ENCODE data around the gene DLX6.

DLX6 gene

DNA sequence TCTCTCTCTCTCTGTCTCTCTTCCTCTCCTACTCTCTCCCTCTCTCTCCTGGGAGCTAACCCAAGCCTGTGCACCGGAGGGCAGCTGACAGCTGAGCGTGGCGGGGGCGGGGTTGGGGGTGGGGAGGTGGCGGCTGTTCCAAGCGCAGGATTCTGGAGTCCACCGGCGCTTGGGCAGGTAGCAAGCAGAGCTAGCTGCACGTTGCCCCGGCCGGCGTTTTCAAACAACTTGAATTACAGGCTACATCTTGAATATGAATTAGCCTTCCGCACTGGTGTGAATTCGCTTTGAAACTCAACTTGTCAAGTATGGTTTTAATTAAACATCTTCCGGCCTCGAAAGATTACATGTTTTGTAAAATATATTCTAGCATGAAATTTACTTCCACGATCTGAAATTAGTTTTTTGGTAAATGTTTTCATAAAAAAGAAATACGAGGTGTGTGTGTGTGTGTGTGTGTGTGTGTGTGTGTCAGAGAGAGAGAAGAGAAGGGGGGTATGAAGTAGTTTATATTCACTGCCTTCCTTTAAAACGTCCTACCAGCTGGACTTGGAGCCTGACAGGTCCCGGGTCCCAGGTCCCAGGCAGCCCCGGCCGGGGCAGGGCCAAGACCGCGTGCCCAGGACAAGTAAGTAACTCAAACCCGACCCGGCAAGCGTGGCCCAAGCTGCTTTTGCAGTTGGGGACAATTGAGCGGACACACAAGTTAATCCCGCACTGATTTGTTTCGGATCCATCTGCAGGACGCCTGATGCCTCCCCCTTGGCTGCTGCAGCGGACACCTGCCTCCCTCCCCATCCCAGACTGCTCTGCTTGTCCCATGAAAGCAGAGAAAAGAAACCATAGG, 9.0 kb upstream of the DLX6 start:
- DNase-seq: no peak

DNA sequence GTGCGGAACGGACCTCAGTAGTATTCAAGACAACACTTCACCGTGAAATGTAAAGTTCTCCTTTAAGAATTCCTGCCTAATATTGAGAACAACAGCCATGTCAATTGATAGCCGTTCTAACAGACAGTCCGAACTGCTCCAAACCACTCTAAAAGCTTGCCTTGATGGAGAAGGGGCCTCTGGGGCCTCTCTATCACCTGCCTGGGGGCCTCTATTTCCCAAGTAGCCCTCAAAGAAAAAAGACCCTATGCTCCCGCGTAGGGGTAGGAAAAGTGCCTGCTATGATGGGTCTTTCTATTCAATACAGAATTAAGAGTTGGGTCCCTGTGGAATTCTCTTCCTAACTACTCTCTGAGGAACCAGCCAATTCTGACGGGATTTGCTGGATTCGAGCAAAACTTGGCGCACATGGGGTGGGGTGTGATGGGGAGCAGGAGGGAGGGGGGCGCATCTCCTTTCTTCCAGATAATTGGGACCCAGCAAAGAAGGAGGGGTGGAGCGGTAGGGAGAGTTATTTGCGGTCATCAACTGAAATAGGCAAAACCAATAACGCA, 8.3 kb upstream of the DLX6 start:
- DNase-seq: no peak

DNA sequence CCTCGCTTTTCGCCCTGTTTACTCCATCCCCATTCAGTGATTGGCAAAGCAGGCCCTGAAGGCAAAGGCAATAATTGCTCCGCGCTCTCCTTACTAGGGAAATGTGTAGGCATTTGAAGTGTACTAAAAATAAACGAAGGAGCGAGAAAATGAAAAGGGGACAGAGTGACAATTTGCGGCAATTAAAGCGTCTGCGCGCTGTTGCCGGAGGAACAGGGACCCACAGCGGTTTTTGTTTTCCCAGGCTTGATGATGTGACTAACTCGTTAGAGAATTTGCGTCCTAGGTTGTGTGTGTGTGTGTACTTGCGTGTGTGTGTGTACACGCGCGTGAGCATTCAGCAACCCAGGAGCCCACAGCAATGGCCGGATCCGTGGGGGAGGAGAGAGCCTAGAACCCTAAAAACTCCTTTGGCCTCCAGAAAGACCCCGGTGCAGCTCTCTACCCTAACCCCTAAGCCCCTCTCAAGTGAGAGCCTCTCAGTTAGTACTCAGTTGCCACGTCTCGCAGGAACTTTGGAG, 7.8 kb upstream of the DLX6 start:
- no peak for DNase-seq

DNA sequence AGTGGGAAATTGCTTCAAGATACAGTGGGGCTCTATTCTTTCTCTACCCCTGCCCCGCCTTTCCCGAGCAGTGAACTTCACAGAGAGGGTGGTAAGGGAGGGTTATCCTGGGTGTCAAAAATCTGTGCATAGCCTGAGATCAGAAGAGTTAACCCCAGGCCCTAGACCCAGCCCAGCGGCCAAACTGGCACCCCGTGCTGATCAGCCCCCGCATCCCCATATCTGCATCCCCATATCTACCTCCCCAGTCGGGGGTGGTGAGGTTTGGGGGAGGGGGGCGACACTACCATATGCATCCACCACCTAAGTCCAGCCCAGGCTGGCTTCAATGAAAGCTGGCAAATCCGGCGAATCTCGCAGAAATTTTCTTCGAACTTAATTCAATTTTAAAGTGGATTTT, 7.0 kb upstream of the DLX6 start:
- no peak for DNase-seq

DNA sequence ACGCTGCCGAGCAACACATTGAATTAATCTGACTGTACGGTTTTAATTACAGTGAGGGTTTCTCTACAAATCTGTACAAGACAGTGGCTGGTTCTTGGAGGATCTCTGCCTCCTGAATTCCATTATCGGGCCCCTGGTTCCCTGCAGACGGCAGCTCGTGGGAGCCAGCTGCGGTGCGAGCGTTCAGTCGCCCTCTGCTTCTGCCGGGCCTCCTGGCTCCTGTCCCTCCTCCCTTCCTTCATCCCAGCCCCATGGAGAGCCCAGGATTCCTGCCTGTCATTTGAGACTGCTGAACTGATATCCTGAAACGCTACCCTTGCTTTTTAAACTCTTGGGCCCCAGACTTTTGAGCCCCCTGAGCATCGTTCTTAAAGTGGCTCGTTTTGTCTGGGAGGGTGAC, 6.6 kb upstream of the DLX6 start:
- DNase-seq: no peak

DNA sequence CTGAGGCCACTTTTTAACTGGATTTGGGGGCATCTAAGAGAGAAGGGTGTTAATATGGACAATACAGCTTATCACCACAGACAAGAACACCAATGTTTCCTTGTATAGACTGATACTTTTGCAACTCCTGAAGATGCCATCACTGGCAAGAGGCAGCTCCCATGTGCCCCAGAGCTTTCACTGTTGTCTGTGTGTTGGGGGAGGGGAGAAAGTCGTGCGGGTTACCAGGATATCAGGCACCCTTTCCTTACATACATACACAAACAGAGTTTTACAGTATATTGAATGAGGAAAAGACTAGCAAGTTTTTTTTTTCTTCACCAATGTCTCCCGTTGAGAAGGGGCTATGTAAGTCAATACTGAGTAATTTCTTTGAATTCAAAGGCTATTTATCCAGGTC, 4.1 kb upstream of the DLX6 start:
- no peak for DNase-seq

DNA sequence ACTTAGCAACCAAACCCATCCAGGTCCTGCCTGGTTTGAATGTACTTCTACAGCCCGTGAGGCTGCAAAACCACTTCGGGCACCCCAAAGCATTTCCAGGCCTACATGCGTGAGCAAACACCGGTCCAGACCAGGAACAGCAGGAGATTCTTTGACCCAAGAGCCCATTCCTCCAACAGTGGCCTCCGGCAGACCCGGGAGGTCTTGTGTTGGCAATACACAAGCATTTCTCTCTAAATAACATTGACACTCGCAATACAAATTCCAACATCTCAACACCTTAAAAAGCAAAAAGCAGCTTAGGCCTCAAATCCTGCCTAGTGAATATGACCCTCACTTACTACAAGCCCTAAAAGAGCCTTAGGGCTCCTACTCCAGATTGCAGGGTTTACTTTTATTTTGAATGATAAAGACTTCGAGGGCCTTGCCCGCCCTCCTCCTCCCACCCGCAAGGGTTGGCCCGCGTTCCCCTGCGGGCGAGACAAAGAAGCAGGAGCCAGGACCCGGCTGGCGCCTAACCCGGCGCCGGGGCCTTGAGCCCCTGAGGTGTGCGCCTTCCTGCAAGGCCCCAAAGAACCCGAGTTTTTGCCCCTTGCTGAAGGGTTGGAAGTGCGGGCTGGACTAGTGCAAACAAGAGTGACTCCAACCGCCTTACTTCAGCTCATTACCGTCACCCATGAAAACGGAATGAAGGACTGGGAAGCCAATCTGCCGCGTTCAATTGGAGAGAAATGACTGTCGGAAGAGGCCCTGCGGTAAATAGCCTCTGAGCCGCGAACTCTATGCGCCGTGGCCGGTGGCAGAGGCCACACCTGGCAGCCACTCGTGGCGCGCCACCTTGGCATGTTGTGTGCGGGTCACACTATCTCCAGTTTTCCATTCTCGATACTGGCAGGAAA, 3.4 kb upstream of the DLX6 start:
- DNase-seq: no peak

DNA sequence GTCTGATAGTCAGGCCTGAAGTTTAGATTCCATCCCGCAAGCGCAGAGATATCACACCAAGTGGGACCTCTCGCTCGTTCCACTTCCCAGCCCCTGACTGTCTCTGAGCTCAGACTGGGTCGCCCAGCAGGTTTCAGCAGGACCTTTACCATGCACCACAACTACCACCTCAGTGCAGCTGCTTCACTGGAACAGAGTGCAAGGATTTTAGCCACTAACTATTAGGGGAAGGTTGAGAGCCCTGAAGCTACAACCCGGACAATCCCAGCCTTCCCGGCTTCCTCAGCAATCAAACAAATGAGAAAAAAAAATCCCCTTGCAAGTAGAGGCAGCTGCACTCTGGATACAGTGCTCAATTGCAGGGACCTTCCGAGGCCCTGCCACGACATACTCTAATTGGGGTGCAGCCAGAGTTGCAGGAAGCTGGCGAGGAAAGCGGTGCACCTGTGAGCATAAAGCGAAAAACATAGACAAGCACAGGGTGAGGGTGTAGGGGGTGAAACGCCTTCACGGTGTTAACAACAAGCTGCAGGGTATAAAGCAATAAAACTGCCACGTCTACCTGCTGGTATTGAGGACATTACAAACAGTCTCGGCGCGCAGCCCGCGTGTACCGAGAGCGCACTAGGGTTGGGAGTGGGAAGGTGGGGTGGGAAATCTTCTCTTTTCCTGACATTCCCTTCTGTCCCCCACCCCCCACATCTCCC, 2.6 kb upstream of the DLX6 start:
- no peak for DNase-seq

DNA sequence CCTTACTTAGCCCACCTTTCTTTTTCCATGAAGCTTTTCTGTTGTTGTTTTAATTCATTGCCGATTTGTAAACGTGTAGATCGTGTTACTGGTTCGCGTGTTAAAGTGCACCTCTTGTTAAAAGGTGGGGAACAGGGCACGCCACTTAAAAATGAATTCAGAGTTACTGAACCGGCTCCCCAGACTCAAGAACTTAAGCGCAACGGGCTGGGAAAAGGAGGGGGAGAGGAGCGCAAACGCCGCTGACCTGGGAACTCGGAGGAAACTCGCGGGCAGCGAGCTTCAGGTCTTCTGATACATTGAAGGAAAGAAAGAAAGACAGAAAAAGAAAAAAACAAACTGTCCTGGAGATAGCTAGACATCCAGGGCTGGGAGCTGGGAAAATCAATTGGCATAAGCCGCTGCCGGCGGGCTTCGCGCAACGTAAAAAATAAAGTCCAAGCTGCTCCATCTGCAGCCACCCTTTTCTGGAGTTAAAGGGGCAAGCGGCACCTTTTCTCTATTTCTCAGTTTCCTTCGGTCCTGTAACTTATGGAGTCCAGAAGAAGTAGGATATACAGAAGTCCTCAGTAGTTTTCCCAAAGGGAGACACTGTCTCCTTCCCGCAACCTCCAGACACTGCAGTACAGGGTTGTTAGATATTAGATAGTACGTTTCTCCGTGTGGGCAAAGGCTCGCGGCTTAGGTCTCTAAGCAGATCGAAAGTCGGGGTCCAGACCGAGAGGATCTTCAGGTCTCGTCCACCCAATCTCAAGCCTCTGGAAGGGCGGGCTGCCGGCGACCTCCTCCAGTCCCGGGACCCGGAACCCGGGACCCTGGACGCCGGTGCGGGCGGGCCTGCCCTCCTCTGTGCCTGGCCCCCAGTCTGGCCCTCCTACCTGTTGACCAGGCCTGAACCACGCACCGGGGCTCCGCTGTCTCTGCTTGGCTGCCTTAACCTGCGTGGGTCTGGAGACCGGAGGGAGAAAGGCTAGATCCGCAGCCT, 1.8 kb upstream of the DLX6 start:
- no peak for DNase-seq

DNA sequence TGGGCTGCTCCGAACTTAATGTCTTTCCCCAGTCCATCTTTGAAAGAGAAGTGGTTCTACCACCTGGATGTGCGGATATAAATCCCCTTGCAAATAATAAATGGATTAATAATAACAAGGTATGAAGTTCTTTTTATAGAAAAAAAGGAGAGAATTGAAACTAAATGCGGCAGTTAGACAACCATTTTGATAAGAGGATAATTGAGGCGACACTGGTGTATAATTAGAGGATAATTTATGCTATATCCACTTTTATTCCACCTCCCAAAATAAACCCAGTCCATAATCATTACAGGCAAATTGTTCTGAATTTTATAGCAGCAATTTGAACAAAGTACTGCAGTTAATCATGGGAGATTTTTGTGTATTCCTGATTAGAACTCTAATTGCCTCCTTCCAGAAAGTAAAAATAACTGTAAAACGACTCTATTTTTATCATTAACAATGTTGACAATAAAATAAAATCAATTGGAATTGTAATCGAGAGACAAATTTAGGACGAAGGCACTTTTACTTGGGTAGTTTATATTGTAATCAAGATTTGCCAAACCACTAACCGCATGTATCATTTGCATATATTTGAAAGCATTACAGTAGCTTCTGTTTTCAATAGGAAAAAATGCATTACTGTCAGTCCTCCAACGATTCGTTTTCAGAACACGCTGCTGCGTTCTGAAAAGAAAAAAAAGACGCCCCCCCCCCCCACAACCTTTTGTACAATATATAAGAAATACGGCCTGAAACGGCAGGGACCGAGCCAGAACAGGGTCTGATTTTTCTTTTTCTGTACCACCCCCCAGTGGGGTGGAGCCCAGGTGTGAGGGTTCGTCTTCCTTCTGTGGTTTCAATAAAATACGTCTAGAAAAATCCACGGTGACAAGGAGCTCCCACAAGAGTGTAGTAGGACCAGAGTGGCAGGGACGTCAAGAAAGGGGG, 838 bp upstream of the DLX6 start:
- DNase-seq: no peak

DNA sequence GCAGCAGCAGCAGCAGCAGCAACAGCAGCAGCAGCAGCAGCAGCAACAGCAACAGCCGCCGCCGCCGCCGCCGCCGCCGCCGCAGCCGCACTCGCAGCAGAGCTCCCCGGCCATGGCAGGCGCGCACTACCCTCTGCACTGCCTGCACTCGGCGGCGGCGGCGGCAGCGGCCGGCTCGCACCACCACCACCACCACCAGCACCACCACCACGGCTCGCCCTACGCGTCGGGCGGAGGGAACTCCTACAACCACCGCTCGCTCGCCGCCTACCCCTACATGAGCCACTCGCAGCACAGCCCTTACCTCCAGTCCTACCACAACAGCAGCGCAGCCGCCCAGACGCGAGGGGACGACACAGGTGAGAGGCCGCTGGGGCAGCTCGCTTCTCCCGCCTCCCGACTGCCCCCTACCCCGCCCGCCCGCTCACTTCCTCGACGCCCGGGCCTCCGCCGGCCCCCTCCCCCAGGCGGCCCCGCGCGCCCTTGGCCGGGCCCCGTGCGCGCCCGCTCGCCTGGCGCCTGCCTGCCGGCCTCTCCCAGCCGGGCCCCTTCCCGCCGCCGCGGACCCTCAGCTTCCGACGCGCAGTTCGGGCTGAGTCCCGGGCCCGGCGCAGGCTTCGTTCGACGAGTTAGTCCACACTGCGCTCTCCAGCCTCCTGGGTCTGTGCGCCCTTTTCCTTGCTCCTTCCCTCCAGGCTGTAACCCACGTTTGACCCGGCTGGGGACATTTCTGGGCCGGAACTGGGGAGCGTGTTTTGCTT, 882 bp downstream of the DLX6 start:
- no peak for DNase-seq

DNA sequence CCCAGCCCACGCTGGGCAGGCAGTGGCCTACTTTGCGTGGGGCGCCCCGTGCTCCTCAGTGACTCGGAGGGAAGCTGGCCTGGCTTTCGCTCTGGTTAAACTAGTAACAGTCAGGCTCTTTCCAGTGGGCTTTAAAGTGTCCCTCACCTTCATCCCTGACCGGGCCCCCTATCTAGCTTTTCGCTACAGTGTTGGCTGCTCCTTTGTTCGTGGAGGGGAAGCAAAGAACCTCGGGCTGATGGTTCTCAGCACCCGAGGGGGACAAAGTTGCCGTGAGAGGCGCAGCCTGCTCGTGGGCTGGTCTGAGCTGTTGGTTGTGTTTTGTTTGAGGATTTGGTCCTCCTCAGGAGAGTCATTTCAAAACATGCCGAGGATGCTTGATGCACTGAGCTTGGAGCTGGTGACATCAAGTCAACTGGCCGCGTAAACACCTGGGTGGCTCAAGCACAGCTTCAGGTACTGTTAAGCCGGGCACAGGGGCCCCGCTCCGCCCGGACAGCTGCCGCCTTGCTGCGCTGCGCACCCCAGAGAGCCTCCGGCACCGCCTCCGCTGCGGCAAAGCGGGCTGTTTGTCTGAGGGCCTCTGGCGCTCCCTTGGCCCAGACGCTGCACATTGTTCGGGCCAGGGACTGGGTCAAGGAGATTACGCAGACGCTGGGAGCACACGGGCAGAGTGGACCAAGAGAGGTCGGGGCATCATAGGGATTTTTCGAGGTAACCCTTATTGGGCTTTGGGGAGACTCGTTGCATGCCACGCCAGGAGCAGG, 1.6 kb downstream of the DLX6 start:
- DNase-seq: no peak

DNA sequence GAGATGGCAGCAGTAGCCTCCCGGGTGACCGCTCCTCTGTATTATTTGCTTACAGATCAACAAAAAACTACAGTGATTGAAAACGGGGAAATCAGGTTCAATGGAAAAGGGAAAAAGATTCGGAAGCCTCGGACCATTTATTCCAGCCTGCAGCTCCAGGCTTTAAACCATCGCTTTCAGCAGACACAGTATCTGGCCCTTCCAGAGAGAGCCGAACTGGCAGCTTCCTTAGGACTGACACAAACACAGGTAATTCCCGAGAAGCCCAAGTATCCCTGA, 2.2 kb downstream of the DLX6 start:
- DNase-seq: no peak

DNA sequence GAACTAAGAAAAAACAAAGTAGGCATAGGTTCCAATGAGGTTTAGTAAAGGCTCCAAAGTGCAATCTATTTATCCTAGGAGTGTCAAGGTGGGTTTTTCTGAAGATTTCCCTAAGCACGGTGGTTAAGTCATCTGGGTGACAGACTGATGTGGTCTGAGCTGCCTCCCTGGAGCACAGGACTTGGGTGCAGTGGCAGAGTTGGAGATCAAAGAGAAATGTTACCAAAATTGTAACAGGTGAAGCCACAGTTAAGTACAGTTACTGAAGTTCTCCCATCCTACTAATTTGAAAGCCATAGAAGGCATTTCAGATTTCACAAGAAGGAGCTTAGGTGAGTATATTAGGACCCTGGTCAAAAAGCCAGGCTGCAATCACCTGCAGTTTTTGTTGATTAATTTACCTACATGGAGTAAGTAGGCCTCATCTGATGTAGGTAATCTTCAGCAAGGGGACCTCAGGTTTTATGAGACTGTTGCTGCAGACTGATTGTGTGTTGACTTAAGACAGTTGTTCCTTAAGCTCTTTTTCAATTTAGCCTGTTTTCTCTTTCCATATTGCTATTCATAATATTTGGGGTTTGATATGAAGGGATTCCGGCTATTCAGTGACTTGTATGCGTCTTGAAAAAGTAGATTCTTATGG, 3.0 kb downstream of the DLX6 start:
- no peak for DNase-seq

DNA sequence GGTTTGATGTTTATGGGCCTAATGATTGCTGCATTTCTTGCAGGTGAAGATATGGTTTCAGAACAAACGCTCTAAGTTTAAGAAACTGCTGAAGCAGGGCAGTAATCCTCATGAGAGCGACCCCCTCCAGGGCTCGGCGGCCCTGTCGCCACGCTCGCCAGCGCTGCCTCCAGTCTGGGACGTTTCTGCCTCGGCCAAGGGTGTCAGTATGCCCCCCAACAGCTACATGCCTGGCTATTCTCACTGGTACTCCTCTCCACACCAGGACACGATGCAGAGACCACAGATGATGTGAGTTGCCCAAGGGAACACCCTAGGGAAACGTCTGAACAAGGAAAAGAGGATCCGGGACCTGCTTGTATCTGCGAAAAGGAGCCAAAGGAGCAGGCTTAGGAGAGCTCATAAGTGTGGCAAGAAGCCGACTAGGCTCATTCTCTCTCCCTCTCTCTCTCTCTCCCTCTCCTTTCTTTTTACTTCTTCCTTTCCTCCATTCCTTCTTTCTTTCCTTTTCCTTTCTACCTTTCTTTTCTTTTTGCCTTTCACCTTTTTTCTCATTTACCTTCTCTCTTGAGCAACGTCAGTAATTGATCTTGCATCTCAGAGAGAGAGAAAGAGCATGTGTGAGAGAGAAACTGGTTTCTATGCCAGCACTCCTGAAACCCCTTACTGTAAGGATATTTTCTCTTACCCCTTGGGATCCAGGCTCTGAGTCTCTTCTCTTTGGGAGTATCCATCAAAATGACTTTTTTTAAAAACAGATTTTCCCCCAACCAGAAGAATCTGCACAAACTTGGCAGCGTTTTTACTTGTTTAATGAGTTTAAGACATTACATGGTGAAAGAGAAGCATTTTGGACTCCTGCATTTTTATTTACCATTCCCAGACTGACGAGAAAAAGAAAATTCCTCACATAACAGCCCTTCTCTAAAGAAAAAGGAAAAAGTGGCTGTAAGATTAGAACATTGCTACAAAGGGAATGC, 4.7 kb downstream of the DLX6 start:
- DNase-seq: no peak

DNA sequence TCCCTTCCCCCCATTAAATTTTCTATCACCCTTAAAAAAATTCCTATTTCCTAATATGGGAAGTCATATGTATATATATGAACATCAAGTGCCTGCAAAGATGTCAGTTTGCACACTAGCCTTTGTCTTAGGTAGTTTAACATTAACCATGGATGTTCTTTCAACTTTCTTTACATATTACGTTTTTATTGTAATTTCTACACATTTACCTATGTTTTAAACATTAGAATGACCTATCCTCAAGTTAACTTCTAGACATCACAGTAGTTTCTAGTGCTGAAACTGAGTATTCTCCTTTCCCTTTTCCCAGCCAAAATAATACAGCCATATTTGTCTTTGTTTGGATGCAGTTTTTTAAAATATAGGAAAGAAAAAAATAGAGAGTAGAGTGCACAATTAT, 5.8 kb downstream of the DLX6 start:
- DNase-seq: no peak

Measured in cerebellar nuclear complex (tissue), 1 donor.